Skin of body (tissue), 2 donors: Measurements from ENCODE around the gene CSTPP1. TPM values are rescaled to one million over a fixed set of nuclear protein-coding genes. Genes with fewer than 3 reads are reported as not detected.

Experiments used
- DNase-seq: peaks from one replicate; lab custom pipeline; 2025; lab: John Stamatoyannopoulos, UW
- total RNA-seq: library from RNA; depleted of rRNA; stranded (reverse); fragments of >200 nt; gene quantifications from one replicate; pipeline ENCODE4 v1.2.3, GENCODE V29; 2014

CSTPP1 gene
- total RNA-seq, 1 donor from 2014 or later, result 20.7 TPM

GRCh38 chr11:47157805-47158204, 221.2 kb downstream of the CSTPP1 start:
- DNase-seq, result no peak

DNA sequence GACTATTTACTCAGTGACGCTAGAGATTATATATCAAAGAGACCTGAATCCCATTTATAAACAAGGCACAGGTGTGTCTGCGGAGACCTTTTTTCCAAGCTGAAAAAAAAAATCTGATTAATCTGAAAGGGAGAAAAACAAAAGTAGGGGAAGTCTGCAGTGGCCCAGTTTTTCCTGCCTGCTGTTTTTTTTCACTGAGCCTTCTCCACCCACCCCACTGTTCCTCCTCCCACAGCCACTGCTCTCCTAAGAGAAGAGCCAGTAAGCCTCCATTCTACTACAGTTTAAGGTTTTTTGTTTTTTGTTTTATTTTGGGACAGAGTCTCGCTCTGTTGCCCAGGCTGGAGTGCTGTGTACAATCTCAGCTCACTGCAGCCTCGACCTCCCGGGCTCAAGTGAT, 221.7 kb downstream of the CSTPP1 start:
- DNase-seq, result no peak

- no peak for DNase-seq
Measured at GRCh38 chr11:47160753-47161133, 224.2 kb downstream of the CSTPP1 start.

DNA sequence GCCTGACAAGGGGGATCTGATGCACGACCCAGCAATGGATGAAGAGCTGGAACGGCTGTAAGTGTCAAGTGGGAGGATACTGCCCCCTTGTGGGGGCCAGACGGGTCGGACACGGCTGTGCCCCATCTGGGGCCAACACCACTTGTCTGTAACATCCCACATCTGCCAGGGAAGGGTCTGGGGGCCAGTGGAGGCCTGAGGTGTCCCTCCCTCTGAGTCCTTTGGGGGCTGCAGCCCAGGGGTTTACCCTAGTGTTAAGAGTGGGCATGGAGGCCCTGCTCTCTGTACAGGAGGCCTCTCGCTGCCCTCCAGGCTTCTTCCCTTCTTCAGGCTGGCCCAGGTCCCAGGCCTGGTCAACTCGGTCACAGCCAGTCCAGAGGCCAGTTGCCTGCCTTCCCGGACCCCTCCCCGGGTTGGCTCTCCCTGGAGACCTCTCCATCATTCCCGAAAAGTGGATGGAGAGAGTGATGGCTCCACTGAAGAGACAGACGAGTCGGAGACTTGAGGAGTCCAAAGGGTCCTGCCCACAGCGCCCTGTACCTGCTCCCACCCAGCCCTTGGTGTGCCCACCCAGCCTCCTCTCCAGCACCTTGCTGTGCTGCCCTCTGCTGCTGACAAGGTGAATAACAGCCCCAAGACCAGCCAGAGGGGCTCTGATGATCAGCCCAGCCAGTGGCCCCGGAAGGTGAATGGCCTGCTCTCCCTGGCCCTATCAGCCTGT, 224.7 kb downstream of the CSTPP1 start:
- DNase-seq, result peak; percentile 29

DNA sequence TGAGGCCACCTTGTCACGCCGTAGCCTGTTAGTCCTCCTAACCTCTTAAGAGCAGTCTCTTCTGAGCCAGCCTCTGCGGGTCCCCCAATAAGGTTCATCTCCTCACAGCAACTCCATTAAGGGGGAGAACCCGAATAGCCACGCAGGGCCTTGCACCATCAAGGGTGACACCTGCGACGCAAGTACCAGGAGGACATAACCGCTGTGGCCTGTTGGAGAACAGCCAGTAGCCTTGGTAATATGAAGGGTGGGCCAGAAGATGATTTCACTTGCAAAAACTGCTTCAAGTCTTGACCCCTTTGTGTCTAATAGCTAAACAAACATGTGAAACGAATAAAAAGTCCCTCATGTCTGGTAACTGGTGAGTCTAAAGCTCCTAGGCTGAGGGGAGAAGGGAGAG, 225.3 kb downstream of the CSTPP1 start:
- DNase-seq, result no peak

DNA sequence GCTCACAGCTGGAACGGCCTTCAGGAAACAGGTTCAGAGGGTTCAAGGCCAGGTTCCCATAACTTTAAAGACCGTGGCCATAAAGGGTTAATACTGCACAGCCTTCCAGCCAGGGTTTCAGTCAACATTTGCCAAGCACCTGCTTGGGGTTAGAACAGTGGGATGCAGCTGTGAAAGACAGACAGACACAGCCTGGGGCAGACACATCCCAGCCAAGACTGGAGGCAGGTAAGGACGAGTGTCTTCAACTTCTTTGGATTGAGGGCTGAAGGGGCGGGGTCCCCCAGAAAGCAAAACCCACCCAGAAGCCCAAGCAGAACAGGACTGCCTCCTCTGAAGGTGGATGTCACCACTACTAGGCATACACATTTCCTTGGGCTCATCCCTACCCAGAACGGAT, 225.9 kb downstream of the CSTPP1 start:
- DNase-seq, result no peak

DNA sequence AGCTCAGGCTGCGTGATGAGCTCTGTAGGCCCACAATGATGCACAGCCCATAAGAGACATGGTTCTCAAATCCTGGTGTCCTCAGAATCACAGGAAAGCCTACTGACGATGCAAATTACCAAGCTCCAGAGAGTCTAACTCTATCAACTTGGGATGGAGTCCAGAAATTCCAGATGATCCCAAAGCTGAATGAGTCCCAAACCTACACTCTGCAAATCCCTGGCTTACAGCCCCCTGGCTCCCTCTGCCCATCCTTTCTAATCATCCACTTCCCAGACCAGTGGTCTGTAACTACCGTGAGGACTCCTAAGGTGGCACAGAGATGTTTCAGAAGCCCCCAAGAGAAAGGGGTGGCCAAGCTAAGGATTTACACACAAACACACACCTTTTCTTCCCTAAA, 226.6 kb downstream of the CSTPP1 start:
- no peak for DNase-seq

DNA sequence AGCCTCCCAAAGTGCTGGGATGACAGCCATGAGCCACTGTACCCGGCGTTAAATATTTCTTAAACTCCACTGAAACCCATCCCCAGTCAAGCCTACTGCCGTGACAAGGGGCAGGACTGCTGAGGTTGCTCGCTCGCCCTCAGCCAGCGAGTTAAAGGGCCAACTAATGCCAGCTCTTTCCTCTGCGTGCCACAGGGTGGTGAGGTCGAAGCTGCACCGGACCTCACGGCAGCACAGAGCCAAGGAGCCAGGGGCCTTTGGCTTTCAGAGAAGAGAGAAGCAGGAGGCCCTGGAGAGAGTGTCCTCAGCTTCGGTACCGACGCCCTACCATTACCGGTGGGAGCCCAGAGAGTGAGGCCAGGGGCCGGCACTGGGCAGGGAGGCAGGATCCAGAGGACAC, 227.3 kb downstream of the CSTPP1 start:
- DNase-seq, result no peak

GRCh38 chr11:47164321-47164720, 227.8 kb downstream of the CSTPP1 start:
- DNase-seq, result no peak

DNA sequence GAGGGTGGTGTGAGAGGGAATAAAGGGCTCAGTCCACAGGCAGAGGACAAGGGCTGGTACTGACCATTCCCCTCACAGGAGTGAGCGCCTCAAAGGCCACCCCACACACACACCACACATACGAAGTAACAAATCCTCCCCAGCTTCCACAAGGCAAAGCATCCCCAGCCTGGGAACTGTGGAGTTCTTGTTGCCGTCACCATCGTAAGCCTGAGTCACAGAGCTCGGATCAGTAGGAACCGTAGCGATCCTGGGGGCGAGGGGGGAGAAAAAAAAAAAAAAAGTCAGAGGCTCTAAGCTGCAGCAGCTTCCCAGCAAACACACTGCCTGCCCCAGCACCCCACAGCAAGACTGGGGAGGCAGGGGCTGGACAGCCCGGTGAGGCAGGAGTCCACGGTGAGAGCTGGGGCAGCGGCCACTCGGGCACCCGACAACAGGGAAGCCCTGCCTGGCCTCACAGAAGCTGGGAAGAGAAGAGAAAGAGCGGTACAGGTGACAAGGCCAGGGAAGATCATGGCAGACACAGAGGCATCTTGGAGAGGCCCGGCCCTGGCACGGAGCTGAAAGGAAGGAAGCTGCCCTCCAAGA, 228.8 kb downstream of the CSTPP1 start:
- DNase-seq, result no peak

DNA sequence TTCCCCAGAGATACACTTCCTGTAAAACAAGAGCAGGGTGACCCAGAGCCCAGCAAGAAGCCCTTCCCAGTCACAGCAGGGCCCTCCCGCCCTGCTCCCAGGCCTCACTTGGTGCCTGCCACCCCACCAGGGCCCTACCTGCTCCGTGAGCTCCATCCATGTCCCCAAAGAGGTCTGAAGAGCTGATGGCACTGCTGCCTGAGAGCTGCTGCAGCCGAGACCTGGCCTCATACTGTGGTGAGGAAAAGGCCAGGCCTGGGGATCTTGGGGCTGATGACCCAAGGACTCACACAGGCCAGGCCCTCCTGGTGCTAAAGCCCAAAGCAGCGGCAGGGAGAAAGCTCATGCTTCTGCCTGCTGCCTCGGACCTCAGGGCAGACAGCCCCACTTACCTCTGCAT, 229.8 kb downstream of the CSTPP1 start:
- DNase-seq, result no peak

DNA sequence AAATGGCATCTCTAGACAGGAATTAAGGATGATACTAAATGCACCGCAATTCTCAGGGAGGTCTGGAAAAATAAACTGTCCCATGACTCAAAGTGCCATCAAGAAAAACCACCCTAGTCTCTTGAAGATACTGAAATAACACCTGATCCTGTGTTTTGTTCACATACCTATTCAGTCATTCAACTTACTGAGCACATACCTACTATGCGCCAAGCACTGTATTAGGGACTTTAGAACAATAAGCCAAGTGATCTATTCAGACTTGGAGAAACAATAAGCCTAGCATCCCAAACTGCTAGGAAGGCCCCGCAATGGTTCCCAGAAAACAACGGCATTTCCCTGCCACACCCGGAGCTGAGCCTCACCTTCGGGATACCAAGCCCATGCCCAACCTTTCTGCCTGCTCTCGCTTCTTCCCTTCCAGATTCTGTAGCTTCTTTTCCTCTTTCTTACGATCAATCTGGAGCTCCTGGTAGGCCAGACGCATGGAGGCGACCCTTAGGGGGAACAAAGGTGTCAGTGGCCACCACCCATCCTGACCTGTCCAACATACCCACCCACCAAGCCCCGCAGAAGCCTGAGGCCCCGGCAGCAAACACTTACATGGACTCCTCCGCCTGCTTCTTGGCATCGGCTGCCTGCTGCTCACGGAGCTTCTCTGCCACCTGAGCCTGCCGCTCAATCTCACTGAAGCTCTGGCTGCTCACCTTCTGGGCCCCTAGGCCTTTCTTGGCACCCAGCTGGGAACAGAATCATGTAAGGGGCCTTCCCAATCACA, 234.7 kb downstream of the CSTPP1 start:
- no peak for DNase-seq

DNA sequence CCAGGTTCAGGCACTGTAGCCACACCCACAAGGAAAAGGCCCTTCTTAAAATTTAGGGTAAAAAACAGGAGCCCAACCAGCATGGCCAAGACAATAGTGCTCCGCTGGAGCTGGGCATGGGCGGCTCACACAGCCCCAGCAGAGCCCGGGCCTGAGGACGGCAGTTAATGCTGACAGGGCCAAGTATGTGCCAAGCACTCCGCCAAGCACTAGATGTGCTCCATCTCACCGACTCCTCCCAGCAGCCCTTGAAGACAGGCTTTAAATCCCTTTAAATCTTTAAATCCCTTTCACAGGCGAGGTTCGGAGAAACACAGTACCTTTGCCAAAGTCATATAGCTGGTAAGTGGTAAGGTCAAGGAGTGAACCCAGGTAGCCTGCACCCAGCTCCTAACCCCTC, 235.3 kb downstream of the CSTPP1 start:
- DNase-seq, result no peak

DNA sequence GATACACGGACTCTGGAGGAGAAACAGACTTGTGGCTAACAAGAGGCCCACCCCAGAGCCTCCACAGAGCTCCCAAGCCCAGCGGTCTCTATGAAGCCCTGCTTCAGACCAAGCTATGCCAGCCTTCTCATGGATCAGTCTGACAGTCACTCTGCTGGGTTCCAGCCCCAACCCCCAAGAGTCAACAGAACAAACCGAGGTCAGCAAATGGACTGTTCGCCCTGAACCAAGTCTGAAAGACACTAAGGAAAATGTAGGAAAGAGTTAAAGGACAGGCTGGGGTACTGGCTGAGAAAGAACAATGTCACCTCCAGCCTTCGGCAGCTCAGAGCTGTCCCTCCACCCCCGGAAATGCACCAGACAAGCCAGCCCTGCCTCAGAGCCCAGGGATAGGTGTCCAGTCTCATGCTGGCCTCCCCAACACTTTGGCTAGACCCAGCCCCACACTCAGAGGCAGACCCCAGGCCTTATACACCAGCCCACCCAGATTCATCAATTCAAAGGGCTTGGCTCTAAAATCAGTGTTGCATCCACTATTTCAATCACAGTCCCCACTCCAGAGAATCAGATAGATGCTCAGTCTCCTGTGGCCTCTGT, 236.3 kb downstream of the CSTPP1 start:
- no peak for DNase-seq

GRCh38 chr11:47175746-47176327, 239.3 kb downstream of the CSTPP1 start:
- DNase-seq, result no peak

DNA sequence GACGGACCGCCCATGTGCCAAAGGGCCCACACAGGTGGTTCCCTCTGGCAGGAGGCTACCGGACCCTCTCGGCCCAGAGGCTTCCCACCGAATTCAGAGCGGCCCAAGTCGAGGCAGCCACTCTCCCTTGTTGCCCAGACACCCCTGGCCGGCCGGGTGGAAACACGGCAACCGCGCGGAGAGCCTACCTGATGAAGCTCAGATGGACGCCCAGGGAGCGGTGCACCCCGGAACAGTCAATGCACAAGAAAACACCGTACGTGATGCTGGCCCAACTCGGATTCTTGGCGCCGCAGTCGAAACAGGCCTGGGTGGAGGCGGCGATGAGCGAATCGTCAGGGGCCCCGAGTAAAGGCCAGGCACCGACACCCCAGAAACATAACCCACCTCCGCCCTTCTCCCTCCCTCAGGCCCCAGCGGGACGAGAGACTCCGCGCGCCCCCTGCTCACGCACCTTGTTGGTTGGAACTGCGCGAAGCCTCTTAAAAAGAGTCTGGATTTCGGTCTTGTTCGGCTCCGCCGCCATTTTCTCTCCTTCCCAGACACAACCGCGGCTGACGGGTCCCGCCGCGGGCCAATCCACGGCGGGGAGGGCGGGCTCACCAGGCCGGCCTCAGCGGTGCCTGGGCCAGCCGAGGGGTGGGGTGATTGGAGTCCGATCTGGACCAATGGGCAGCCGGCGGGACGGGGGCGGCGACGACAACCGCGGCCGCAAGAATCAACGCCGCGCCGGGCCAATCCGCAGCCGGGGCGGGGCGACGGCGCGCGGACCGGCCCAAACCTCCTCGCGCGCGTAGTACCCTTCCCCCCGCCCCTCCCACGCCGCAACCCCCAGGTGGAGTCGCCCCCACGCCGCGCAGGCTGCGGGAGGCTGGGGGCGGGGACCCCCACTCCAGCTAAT, 240.0 kb downstream of the CSTPP1 start, which contains the start of gene ARFGAP2:
TSS of gene ARFGAP2 (minus strand) at position 552 of the 901 bp plus-strand sequence. CDS start at position 526, 26 bp downstream.
- DNase-seq, result peak; percentile 96

DNA sequence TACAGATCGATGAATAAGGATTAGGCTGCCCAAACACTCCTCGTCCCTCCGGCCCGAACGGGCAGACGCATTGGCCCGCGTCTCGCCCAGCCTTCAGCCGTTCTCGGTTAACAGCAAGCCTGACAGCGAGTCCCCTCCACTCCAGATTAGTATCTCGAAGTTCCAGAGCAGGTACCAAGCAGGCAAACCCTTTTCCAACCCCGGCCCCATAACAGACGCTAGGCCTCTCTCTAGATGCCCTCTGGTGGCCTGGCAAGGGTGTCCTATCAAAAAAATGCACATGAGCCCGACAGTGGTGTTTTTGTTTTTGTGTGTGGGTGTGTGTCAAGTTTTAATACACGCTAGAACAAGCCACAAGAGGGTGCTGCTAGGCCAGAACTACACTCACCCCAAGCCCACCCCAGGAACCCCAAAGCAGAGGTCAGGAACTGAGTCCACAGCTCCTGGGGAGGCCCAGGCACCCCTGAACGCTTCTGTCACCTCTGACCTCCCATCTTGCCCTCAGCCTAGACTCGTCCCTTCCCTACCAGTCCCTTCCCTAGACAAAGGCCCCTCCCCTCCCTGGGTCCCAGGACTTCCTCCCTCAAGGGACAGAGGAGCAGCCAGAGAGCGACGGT, 240.8 kb downstream of the CSTPP1 start:
- peak; percentile 87 for DNase-seq

DNA sequence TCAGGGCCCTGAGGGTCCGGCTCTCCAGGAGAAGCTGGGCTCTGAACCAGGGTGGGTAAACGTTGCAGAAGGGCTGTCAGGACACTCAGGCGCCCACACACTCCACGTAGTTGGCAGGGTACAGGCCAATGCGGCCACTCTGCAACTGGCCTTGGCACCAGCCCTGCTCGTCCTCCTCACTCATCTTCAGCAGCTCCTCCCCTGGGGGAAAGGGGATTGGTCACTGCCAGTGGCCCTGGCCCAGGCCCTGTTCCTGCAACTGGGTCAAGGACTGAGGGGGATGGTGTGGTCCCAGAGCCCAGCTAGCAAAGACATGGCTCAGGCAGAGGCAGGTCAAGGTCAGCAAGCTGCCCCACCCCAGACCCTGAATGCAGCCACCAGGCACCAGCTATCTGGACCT, 241.3 kb downstream of the CSTPP1 start:
- DNase-seq, result no peak

- DNase-seq, result no peak
Measured at GRCh38 chr11:47178316-47178715, 241.8 kb downstream of the CSTPP1 start.
